NCI-H226 (cell line): ENCODE results near the gene PARD6G.
A peak's percentile ranks its signal among the peaks of the same experiment; 100 is the strongest.

Experiments
- DNase-seq: peaks from one replicate; pipeline ENCODE4 v3.0.0-alpha.2; 2015

PARD6G gene

DNA sequence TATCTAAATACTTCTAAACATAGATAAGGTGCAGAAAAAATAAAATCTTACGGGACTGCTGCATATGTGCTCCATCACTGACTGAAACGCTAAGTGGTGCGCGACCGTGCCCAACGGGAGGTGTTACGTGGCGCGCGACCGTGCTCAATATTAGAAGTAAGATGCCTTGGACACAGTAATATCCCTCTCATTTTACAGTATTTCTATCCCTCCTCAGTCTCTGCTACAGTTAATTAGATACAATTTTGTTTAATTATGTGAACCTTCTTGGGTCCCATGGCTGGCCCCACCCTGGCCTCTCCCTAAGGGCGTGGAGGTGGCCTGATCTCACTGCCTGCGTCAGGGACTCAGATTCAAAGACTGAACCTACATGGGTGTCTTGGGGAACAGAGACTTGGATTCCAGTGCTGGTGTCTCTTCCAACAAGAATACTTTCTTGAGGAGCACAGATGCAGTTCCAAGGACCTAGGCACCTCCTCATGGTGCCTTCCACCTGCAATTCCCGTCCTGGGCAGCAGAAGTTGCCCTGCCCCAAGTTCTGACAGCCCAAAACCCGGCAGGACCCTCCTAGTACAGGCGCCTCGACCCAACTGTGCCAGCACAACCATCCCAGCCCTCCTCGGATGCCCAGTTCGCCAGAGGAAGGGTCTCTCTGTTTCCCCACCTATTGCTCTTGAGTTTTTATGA, 59.2 kb downstream of the PARD6G start:
- DNase-seq: no peak

DNA sequence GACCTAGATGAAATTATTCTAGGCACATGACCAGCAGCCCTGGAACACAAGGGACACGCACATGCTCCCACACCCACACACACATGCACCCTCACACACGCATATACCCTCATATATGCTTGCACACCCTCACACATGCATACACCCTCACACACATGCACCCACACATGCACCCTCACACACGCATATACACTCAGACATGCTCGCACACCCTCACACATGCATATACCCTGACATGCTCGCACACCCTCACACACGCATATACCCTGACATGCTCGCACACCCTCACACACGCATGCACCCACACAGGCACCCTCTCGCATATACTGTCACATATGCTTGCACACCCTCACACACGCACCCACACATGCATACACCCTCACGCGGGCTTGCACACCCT, 61.8 kb downstream of the PARD6G start:
- DNase-seq: no peak

DNA sequence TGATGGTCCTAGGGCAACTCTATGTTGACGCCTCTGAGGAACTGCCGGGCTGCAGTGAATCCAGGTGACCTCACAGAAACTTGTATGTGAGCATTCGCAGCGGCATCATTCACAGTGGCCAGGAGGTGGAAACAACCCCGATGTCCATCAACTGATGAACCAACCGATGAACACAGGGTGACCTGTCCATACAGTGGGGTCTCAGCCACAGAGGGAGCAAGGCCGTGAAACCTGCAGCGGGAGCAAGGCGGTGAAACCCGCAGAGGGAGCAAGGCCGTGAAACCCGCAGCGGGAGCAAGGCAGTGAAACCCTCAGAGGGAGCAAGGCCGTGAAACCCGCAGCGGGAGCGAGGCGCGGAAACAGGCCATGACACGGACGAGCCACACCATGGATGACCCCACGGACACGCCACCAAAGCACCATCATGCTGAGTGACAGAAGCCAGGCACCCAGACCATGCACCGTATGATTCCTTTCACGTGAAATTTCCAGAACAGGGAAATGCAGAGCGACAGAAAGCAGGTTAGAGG, 63.0 kb downstream of the PARD6G start:
- DNase-seq: no peak

DNA sequence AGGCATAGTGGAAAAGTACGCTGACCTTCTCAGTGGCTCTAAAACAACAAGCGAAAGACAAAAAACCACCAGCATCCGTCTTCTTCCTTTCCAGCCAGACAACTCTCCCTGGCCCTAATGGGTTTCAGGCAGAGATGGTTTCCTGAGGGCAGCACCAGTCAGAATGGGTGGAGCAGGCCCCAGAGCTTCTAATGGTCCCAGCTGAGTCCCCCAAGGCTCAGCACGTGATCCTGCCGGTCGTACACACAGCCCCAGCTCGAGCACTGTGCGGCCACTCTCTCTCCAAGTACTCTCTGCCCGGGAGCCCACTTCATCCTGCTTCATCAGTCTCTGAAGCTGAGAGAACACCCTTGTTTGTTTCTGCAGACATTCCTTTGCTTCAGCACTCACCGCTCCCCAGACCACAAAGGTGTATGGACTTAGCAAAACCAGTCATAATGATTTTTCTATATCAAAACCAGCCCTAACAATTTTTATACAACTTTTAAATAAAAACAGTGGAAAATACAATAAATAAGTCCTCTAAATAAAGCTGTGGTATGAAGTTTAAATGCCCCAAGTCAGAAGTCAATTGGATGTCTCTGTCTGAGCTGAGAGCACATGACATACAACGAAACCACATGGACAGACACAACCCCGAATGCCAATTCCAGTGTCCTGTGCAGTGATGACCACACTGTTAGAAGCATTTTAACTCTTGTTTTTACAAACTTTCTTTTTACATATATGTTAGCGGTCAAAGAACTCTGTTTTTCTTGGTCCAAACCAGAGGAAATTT, 63.9 kb downstream of the PARD6G start:
- no peak for DNase-seq

DNA sequence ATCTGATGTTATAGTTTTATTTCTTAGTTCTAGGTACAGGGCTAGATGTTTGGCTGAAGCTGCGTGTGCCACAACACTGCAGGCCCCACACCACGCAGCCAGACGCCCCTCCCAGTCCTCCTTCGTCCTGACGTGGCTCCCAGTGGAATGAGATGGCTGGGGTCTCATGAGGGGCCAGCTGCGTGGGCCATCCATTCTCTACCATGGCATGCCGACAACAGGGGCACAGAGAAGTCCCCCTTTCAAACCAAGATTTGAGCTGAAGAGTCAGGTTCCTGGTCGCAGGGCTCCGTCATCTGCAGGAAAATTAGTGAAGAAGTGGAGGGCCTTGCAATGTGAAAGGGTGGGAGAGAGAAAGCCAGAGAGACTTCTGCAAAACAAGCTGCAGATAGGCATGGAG, 64.5 kb downstream of the PARD6G start:
- no peak for DNase-seq

DNA sequence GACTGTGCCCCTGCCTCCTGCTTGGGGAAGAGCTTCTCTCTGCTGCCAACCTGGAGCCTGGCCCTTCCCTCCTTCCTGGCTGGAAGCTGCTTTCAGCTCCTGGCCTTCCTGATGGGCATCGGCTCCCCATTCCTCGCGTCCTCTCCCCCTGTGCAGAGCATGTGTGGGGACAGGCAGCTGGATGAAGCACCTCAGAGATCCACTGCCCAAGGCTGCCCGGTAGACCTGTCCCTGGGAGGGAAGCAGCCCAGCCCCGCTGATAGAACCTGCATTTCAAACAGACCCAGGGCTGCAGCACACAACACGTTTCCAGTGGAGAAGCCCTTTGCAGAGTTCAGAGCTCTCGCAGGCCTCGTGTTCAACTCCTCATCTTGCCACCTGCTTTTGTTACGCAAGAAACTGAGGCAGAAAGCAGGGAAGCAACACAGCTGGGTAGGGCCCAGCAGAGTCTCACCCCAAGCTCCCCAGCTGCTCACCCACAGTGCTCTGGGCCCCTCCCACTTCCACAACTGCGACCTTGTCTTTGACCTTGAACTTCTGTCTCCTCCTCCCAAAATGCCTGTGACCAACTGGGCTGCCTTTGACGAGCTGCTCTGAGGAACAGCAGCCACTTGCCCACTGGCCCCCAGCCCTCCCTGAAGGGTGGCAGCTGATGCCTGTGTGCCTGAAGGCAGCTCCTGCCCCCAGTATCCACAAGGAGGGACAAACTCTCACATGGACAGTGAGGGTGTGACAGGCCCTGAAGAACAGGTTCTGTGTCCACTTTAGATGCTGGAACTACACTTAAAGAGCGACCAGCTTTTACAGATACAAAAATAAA, 65.5 kb downstream of the PARD6G start:
- no peak for DNase-seq

DNA sequence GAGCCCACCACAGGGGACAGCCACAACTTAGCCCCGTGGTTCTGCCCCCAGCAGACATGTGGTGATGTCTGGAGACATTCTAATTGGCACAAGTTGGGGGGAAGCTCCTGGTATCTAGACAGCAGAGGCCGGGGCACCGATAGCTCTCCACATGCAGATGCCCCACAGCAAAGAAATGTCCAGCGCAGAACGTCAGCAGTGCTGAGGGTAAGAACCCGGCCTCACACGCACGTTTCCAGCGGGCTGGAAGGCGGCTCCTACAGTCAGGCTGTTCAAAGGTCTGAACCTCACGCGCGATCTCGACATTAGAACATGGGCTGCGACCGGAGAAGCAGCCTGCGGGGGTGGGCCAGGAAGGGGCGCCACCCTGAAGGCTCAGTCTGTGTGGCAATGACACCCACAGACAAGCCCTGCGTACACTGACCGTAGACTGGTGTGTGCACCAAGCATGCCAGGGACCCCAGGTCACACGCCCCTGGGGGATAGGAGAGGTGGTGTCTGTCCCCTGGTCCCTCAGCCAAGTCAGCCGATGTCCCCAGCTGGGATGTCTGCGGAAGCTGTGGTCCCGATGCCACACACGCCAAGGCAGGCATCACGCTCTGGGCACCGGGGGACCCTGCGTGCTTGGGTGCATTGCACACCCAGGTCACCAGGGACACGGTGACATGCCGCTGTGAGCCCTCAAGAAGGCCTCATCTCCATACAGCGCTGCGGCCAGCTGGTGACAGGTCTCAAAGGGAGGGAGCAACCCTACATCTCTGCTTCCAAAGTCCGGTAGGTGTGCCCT, 66.3 kb downstream of the PARD6G start:
- no peak for DNase-seq

DNA sequence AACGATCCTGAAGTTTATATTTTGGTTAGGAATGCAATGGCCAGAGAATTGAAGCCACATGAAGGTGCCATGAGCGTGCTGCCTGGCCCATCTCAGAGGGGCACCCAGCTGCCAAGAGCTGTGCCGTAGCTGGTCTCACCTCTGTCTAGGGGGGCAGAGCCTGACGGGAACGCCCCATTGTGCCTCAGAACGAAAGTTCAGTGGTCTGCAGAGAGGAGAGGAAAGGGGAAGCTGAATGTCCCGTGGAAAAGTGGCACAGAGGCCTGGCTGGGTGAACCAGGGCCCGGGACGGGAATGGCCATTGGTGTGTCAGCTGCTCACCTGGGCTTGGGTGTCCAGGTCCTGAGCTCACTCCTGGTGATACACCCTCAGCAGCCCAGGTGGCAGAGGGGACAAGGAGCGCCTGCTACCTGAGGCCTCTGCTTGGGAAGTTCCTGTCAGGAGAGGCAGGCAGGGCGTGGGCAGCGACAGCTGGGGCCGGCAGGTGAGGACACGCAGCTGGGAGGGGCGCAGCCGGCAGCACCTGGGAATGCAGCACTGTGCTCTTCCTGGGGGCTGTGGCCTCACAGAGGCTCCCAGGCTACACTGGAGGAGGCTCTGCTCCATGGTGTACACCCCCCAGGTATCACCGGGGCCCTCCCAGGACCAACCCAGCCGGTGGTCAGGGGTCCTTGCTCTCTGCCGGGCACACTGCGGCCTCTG, 67.3 kb downstream of the PARD6G start:
- DNase-seq: no peak

DNA sequence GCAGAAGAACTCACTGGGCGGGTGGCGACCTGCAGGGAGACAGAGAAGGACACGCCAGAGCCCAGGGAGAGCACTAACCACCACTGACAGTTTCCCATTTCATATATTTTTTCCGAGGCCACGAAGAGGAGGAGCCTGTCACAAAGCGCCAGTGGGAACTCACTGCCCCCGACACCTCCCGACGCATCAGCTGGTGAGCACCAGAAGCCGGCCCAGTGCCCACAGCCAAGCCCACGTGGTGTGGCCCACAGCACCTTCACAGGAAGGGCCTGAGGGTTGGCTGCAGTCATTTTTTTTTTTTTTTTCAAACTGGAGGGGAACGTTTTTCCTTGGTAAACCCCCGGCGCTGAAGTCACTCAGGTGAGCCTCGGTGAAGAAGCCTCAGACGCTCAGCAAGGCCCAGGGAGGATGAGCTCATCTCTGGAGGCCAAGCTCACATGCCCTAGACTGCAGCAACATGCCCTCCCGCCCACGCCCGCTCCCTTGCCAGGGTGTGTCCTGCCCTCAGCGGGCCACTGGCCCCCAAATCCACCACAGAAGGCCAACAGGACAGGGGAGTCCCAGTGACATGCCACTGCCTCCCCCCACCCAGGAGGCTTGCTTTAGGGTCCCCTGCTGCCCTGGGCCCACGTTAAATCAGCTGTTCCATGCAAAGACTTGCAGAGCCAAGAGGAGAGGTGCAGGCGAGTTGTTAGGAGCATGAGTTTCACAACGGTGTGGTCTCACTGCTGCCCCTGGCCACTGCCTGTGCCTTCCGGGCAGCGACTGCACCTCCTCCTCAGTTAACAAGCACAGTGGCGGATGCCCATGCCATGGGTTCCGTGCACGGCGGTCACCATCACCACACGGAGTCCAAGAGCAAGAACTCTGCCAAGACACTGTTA, 68.1 kb downstream of the PARD6G start:
- DNase-seq: no peak

DNA sequence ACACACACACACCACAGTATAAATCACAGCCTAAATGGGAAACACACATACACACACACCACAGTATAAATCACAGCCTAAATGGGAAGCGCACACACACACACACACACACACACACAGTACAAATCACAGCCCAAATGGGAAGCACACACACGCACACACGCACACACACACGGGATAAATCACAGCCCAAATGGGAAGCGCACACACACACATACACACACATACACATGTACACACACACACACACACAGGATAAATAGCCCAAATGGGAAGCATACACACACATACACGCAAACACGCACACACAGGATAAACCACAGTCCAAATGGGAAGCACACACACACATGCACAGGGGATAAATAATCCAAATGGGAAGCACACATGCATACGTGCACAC, 70.2 kb downstream of the PARD6G start:
- no peak for DNase-seq

DNA sequence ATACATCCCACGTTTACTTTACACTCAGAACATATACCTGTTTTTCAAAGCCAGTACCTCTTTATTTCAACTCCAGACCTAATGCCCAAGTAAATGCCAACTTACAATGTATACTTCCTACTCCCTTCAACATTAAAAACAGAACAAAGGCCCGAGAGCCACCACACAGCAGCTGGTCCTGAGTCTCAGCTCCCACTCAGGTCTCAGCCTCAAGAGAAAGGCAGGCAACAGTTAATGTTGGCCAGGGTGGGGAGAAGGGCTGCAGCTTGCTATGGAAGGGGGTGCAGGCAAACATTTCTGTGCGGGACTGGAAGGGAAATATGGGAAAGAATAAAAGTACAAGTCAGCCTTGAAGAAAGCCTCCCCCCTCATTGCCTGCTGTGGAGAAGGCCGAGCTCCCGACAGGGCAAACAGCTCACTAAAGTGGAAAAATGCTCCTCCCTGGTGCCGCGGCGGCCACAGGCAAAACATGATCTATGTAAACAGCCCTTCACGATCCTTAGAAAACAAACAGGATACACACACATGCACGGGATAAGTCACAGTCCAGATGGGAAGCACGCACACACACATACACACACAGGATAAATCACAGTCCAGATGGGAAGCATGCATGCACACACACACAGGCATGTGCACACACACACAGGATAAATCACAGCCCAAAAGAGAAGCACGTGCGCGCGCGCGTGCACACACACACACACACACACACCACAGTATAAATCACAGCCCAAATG, 70.8 kb downstream of the PARD6G start:
- no peak for DNase-seq

DNA sequence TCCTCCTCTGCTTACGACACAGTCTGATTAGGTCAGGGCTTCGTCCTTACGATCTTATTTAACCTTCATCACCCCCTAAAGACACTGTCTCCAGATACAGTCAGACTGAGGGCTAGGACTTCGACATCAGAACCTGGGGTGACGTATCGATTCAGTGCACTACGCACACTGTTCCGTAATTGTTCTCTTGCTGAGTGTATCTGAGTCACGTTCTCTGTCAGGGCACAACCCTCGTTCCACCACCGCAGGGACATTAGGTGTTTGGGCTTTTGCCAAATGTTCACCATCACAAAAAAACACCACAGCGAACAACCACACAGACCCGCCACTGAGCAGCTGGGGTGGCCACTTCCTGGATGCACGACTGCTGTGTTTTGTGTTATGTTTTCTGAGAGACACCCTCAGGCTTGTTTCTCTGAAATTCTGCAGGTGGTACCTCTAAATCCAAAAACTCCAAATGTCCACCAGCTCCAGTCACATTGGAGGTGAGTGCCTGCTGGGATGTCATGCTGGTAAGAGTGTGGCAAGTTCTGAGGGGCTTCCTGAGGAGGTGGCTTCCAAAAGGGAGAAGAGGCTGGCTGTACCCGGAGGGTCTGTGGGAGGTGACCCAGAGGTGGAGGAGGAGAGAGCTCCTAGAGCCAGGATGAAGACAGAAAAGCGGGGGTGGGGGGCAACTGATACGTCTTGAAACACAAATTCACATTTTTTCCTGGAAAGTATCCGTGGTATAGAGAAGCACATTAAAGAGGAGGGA, 71.7 kb downstream of the PARD6G start:
- no peak for DNase-seq

DNA sequence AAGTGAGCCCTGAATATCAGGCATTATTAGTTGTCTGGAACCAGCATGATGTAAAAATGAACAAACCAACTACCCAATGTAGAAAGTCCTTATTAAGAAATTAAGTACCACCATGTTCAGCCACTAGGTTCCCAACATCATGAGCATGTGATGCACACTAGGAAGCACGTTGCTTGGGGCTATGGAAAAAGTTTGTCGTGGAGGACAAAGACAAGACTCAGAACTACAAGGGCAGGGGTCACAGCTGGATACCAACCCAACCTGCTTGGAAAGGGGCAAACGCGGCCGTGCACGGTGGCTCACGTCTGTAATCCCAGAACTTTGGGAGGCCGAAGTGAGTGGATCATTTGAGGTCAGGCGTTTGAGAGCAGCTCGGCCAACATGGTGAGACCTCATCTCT, 74.3 kb downstream of the PARD6G start:
- no peak for DNase-seq

DNA sequence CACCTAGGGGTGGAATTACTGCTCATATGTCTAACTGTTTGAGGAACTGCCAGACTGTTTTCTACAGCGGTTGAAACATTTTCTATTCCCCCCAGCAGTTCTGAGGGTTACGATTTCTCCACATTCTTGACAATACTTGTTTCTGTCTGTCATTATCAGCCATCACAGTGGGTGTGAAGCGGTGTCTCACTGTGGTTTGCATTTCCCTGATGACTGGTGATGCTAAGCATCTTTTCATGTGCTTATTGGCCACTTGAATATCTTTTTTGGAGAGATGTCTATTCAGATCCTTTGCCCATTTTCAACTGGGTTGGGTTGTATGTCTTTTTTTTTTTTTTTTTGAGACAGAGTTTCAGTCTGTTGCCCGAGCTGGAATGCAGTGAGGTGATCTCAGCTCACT, 75.3 kb downstream of the PARD6G start:
- DNase-seq: no peak

DNA sequence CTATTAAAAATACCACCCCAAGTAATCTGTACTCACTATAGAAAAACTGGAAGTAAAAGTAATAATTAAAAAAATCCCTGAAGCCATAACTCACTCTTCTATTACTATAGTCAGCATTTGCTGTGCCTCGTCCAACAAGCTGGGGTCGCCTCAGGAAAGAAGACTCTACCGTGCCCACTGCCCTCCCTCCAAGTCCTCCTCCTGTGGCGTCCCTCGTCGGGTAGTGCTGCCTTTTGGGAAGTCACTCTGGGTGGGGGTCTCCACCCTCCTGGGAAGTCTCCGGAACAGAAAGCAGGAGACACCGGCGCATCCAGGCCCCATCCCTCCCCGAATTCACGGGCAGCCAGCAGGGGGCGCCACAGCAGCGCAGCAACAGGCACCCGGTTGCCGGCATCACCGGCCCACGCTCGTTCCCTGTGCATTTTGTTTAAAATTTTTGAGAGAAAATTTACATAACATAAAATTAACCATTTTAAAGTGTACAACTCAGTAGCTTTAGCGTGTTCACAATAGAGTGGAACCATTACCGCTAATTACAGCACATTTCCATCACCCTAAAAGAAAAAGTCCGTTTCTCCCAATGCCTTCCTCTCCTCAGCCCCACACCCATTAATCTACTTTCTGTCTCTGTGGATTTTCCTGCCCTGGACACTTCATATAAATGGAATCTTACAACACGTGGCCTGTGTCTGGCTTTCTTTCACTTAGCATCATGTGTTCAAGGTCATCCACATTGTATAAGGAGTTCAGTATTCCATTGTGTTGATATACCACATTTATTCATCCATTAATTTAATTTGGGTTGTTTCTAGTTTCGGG, 76.1 kb downstream of the PARD6G start:
- DNase-seq: peak; percentile 2

DNA sequence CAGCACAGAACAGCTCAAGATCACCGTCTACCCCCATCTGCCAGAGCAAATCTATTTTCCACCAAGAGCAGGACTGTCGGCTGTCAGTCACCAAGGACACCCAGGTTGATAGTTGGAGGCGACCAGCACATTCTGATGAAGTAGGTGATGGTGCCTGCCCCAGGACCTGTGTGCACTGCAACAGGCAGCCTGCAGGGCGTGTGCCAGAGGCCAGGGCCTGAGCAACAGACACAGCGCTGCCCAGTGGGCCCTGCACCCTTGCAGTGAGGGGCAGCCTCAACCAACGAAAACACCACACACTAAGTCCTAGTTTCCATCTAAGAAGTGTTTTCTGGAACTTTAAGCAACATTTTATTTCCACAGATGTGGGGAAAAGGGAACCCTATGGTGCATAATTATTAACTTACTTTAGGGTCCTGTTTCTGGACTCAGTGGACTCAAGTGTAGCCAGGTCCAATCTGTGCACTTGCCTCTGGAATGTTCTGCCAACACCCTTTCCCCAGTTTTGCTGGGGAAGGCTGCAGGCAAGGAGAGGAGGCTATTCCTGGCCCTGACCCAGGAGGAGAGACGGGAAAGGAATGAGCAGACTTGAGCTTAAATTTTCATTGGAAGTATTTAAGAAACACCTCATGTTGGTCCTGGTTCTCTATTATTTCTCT, 76.8 kb downstream of the PARD6G start:
- DNase-seq: no peak

DNA sequence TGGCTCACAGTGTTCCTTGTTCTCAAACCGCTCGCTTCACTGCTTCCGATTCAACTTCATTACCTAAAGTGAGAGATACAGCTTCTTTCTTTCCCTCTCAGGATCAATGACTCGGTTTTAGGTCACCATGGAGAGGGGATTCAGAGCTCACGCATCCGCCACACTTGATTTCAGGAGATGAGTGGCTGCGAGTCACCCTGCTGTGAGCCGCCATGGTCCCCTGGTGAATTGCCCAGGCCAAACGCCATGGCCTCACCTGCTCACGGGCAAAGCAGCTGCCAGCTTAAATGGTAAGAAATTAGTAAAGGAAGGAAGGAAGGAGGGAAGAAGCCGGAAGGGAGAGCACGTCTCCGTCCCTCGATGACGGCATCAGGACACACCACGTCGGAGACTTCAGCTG, 77.7 kb downstream of the PARD6G start:
- DNase-seq: no peak

DNA sequence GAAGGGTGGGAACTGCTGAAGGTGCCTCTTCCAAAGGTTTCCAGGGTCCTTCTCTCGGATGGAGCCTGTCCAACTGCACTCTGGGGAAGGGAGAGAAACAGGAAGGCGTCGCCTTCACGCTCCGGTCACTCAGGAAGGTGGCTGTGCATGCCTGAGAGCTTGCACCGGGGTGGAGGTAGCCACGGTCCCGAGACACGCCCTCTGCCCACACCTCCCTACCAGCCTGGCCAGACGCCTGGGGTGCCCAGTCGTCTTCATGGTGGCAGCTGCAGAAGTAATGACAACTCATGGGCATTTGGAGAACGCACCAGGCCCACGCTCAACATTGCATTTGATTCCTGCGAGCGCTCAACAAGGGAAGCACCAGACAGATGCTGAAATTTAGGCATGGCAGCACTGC, 78.3 kb downstream of the PARD6G start:
- no peak for DNase-seq
